ENCODE measurements around the gene EXOSC2. TPM values are rescaled to one million over a fixed set of nuclear protein-coding genes. Genes with fewer than 3 reads are reported as not detected.

EXOSC2 gene
- total RNA-seq, 1 donor from 2014 or later, result 19.6 TPM

DNA sequence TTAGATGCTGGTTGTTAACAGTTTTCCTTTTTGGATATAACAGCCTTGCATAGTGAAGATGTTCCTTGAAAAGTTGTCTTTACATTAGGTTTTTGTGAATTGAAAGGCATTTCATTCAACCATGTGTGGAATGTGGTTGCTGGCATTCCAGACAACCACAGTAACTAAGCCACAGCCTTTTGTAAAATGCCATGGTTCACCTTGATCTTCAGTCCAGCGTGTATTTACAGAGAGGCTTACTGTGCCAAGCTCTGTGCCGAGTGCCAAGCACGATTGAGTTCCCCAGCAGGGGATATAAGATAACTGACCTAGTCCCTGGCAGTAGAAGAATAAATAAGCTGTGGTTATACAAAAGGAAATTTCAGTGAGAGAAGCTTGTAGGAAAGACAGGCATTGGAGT lies 4.9 kb downstream of the EXOSC2 start:
- ATAC-seq, result no peak

DNA sequence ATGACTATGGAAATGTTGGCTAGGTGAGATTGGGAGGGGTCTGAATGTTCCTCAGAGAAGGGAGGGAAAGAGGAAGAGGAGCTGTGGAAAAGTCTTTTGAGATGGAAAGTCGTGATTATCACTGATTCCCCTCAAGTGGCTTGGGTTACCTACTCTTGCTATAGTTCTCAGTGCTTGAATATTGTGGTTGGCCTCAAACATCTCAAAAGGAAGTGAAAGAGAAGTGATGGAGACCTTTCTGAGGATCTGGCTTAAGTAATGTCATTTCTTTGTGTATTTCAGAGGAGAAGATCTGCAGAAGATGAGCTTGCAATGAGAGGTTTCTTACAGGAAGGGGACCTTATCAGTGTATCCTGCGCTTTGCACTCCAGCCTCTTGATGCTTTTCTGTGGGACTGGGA lies 5.5 kb downstream of the EXOSC2 start:
- no peak for ATAC-seq

DNA sequence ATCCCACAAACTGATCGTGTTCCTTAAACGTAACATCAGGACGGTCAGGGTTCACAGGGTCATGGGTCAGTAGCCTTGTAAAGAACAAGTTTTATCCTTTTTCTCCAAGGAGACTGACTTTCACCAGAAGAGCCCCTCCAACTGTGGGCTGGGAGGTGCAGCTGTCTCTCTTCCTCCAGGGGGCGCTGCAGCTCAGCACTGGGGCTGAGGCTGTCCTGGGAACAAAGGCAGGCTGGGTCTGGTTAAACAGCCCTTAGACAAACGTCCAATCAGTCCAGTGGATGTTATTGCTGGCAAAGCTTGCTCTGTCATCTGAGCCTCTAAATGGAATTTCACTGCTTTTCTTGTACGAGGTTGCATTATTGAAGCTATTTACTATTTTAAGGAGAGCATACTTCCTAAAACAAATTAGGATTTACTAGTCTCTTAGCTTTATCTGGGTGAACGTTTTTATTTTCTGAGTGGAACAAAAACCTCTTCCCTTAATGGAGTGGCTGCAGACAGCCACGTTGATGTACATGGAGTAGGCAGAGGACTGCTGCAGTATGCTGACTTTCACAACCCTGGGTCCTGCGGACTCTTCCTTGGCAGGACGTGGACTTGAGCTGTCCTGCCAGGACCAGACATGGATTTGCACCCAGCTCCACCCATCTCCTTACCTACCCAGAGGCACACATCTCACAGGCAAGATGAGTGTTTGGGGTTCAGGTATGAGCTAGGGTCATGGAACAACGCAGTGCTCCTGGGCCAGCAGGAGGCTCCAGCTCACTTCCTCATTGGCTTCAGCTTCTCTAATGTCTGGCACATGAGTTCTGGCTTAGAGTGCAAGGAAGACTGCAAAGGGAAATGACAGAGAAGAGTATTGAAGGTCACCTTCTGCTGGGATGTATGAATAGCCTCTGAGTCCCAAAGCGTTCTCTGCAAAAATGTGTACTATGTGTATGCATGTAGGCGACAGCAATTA lies 7.8 kb downstream of the EXOSC2 start:
- ATAC-seq, result peak; percentile 74

DNA sequence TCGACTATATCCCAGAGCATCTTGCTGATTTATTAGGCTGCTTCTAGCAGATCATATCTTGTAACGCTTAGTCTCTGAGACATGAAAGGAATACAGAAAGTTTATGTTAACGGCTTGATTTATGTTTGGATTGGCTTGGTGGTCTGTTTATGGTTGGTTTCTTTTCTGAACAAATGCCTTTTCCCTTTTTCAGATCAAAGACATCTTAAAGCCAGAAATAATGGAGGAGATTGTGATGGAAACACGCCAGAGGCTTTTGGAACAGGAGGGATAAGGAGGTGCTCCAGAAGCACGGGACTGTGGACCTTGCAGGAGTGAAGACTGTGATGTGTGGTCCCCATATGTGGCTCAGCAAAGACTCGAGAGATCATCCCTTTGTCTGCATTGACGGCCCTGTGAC lies 9.9 kb downstream of the EXOSC2 start:
- no peak for ATAC-seq

GRCh38 chr9:130707225-130707976 lies 13.8 kb downstream of the EXOSC2 start:
- ATAC-seq, result peak; percentile 32

DNA sequence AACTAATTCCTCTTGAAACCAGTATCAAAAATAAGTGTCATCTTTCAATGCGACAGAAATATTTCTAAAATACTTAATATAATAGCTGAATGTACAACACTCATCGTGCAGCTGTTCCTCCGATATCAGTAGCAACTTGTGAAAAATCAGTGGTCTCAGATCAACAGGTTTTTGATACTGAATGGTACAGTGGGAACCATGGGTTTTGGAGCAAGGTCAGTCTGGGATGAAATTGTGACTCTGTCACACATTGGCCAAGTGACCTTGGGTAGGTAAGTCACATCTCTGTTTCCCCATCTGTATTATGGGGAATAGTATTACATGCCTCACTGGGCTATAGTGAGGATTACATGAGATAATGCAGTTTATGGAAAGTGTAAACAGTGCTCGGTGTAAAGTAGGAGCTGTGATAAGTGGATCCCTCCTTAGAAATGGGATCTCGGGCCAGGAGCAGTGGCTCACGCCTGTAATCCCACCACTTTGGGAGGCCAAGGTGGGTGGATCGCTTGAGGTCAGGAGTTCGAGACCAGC lies 17.3 kb downstream of the EXOSC2 start:
- no peak for ATAC-seq

- ATAC-seq, result no peak
Measured at GRCh38 chr9:130711469-130711868, 17.9 kb downstream of the EXOSC2 start.

GRCh38 chr9:130712564-130713285 lies 19.1 kb downstream of the EXOSC2 start:
- peak; percentile 98 for ATAC-seq

DNA sequence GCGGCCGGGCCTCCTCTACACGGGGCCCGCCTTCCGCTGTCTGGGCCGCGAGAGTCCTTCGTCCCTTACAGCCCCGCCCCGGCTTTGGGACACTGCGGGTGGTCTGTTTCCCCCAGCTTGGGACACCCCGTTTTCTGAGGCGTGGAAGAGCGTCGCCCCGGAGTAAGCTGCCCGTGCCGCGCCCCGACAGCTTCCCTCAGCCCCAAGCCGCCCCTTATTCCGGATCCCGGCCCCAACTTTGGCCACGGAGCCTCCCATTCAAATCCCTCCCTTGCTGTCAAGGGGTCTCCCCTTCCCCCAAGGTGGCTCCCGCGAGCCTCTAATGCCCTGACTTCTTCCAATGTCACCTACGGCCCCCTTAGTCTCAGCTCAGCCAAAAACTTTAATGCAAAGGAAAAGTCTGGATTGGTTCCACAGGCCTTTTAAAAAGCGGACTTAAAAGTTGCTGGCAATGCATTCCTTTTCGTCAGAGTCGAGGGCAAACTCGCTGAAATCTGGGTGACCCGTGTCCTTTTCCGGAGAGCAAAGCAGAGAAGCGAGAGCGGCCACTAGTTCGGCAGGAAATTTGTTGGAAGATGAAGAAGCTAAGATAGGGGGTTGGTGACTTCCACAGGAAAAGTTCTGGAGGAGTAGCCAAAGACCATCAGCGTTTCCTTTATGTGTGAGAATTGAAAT lies 19.8 kb downstream of the EXOSC2 start:
- ATAC-seq, result peak; percentile 12

DNA sequence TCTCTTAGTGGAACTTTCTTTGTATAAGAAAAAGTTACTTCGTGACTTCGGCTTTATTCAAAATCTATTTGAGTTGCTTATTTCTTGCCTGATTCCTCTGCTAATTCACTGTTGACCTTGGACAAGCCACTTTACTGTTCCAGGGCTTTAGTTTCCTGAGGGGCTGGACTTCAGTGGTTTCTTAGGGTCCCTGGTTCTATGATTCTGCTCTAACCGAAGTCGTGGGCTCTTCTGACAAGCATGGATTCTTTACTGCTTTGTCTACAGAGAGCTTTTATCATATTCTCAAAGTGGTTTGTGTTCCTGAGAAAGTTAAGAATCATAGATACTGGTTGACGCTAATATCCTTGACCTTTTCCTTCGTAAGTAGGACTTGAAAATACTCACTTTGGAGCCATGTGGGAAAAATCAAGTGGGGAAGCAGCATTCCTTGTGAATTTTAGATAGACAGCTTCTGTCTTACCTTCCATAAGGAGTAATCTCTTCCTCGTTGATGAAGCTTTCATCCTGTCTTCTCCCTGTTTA lies 21.1 kb downstream of the EXOSC2 start:
- ATAC-seq, result no peak

GRCh38 chr9:130715270-130715669 lies 21.7 kb downstream of the EXOSC2 start:
- ATAC-seq, result no peak

DNA sequence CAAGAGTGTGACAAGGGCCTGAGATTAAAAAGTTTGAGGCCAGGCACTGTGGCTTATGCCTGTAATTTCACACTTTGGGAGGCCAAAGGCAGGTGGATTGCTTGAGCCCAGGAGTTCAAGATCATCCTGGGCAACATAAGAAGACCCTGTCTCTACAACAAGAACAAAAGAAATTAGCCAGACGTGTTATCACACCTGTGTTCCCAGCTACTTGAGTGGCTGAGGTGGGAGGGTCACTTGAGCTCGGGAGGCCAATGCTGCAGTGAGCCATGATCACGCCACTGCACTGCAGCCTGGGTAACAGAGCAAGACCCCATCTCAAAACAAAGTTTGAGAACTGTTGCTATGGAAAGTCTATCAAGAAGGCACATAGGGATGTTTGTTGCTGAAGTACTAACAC lies 25.0 kb downstream of the EXOSC2 start:
- no peak for ATAC-seq

GRCh38 chr9:130720762-130721161 lies 27.2 kb downstream of the EXOSC2 start:
- no peak for ATAC-seq

DNA sequence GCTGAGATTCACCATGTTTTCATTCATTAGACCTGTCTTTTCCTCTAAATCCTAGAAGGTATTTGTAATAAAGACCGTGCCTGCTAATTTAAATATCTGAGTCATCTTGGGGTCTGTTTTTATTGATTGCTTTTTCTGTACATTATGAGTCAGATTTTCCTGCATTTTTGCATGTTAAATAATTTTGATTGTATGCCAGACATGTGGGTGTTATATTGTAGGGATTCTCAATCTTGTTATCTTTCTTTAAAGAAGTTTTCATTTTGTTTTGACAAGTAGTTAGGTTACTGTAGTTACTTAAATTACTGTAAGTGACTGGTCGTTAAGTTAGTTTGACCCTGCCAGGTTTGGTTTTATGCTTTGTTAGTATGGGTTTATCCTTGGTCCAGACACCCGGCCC lies 35.1 kb downstream of the EXOSC2 start:
- no peak for ATAC-seq

DNA sequence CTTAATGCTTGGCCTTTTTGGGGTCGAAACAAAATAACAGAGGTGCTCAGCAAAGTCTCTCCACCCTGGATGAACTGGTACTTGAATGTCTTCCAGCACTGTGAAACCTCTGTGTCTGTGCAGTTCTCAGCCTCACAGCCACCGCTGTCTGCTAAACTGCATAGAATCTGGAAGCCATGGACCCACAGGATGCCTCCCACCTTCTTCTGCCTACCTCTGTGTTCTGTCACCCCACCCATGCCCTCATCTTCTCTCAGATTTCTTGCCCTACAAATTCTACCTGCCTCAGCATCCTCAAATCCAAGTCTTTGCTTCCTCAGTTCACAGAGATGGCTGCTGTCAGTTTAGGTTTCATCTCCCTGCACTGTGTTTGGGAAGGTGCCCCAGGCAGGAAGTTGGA lies 35.6 kb downstream of the EXOSC2 start:
- ATAC-seq, result no peak

- ATAC-seq, result no peak
Measured at GRCh38 chr9:130731355-130731754, 37.8 kb downstream of the EXOSC2 start.

GRCh38 chr9:130732136-130732535 lies 38.6 kb downstream of the EXOSC2 start:
- no peak for ATAC-seq

DNA sequence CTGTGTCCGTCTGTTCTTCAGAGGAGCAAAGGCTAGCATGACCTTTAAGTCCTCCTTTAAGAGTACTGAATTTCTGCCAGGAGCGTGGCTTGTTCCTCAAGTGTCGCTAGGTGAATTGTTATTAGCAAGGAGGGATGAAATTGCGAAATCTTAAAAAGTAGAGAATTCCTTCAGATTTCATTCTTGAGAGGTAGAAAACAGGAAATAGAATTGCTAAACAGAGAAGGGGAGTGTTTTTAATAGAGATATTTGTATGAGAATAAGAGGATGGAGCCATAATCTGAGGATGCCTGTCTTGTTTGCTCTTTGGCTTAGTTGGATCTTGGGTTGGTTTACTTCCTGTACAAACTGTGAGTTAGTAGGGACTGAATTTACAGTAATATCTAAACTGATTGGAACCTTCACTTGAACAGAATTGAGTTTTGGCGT lies 39.2 kb downstream of the EXOSC2 start:
- ATAC-seq, result no peak

DNA sequence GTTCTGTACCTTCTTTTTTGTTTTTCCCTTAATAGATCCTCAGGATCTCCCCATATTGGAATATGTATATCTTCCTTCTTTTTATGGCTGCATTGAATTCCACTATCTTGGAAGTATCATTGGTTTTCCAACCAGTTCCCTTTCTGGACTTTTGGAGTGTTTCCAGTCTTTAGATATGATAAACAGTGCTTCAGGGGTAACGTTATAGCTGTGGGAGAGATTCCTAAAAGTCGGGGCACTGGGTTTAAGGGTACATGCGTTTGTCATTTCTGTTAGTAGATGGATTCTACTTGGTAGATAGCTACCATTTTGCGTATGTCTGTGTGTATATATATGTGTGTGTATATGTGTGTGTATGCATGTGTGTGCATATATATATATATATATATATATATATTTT lies 42.0 kb downstream of the EXOSC2 start:
- ATAC-seq, result no peak

- ATAC-seq, result no peak
Measured at GRCh38 chr9:130736834-130737233, 43.3 kb downstream of the EXOSC2 start.

DNA sequence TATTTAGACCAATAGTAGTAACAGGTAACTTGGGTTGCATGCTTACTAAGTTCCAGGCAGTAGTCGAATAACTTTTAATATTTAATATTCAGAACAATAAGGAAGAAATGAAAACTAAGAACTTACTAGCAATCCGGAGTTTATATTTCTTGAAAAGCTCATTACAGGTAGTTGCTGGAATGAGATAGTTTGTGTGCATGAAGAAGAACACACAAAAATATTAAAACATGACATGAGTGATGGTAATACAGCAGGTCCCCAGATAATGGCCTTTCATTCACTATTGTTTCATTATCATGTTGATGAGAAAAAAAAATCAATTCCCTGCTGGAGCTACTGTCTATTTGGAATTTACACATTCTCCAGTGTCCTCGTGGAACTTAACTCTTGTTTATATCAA lies 44.7 kb downstream of the EXOSC2 start:
- ATAC-seq, result no peak

- no peak for ATAC-seq
Measured at GRCh38 chr9:130739081-130739480, 45.5 kb downstream of the EXOSC2 start.

Measured in esophagus mucosa (tissue), 1 donor.